ENCODE data around the gene ELMOD1.

Gene ELMOD1

GRCh38 chr11:107683061-107683460, 92.1 kb downstream of the ELMOD1 start:
- Histone ChIP-seq H2AFZ (ENCODE audit: low read depth, low read length) (no peak overlapping the region), H3K27ac (ENCODE audit: low read length) (no peak overlapping the region), H3K4me3 (ENCODE audit: low read length) (no peak overlapping the region), H3K36me3 (replicated peaks; ENCODE audit: low read depth, low read length) (no peaks in the 10 kb centered on the region), H3K79me2 (ENCODE audit: low read length) (no peaks in the 10 kb centered on the region), H4K20me1 (ENCODE audit: insufficient read depth, low read length) (no peaks in the 10 kb centered on the region), H3K4me1 (ENCODE audit: low read length) (peaks cover 8% of the 10 kb centered on the region), H3K4me2 (ENCODE audit: low read length) (no peak overlapping the region; the same call in 1 of the 2 replicates), H3K9me3 (ENCODE audit: insufficient read depth, low read length) (no peaks in the 10 kb centered on the region), H3K27me3 (ENCODE audit: low read depth, low read length) (no peaks in the 10 kb centered on the region), H3K9ac (ENCODE audit: low read length) (no peak overlapping the region)
- TF ChIP-seq CTCF (IDR thresholded peaks at IDR 0.05; ENCODE audit: low read depth, low read length) (no peak), EZH2phosphoT487 (IDR thresholded peaks at IDR 0.05; ENCODE audit: low read depth) (no peak)

- Histone ChIP-seq H3K27me3 (ENCODE audit: low read depth, low read length) (no peaks in the 10 kb centered on the region), H3K79me2 (ENCODE audit: low read length) (no peaks in the 10 kb centered on the region), H3K9me3 (ENCODE audit: insufficient read depth, low read length) (no peaks in the 10 kb centered on the region), H3K4me2 (ENCODE audit: low read length) (no peak overlapping the region), H3K4me1 (ENCODE audit: low read length) (peaks cover 8% of the 10 kb centered on the region), H3K27ac (ENCODE audit: low read length) (no peak overlapping the region), H3K9ac (ENCODE audit: low read length) (no peak overlapping the region), H3K36me3 (replicated peaks; ENCODE audit: low read depth, low read length) (no peaks in the 10 kb centered on the region), H2AFZ (ENCODE audit: low read depth, low read length) (no peak overlapping the region), H3K4me3 (ENCODE audit: low read length) (no peak overlapping the region), H4K20me1 (ENCODE audit: insufficient read depth, low read length) (no peaks in the 10 kb centered on the region)
- TF ChIP-seq EZH2phosphoT487 (IDR thresholded peaks at IDR 0.05; ENCODE audit: low read depth), result no peak
- no peak; the same call in 1 of the 2 replicates for TF ChIP-seq CTCF (IDR thresholded peaks at IDR 0.05; ENCODE audit: low read depth, low read length)
These were observed 92.9 kb downstream of the ELMOD1 start for GRCh38 chr11:107683807-107684206.

GRCh38 chr11:107688322-107688918, 97.5 kb downstream of the ELMOD1 start:
- no peaks in the 10 kb centered on the region for H4K20me1 ChIP-seq (ENCODE audit: insufficient read depth, low read length)
- H3K4me2 ChIP-seq (ENCODE audit: low read length), result no peak overlapping the region
- no peaks in the 10 kb centered on the region for H3K27me3 ChIP-seq (ENCODE audit: low read depth, low read length)
- H3K4me3 ChIP-seq (ENCODE audit: low read length), result no peak overlapping the region
- H3K4me1 ChIP-seq (ENCODE audit: low read length), result no peaks in the 10 kb centered on the region
- TF ChIP-seq CTCF (IDR thresholded peaks at IDR 0.05; ENCODE audit: low read depth, low read length) (no peak), EZH2phosphoT487 (IDR thresholded peaks at IDR 0.05; ENCODE audit: low read depth) (no peak)
- no peaks in the 10 kb centered on the region for H3K79me2 ChIP-seq (ENCODE audit: low read length)
- H3K27ac ChIP-seq (ENCODE audit: low read length), result no peak overlapping the region
- H3K9me3 ChIP-seq (ENCODE audit: insufficient read depth, low read length), result no peaks in the 10 kb centered on the region
- H3K36me3 ChIP-seq (replicated peaks; ENCODE audit: low read depth, low read length), result no peaks in the 10 kb centered on the region
- no peak overlapping the region for H2AFZ ChIP-seq (ENCODE audit: low read depth, low read length)
- no peak overlapping the region for H3K9ac ChIP-seq (ENCODE audit: low read length)

GRCh38 chr11:107689317-107690202, 98.6 kb downstream of the ELMOD1 start:
- Histone ChIP-seq H3K9me3 (ENCODE audit: insufficient read depth, low read length) (no peaks in the 10 kb centered on the region), H4K20me1 (ENCODE audit: insufficient read depth, low read length) (no peaks in the 10 kb centered on the region), H3K36me3 (replicated peaks; ENCODE audit: low read depth, low read length) (no peaks in the 10 kb centered on the region), H3K4me3 (ENCODE audit: low read length) (peak overlapping the region; percentile 57), H3K9ac (ENCODE audit: low read length) (no peak overlapping the region), H3K27ac (ENCODE audit: low read length) (no peak overlapping the region), H3K27me3 (ENCODE audit: low read depth, low read length) (no peaks in the 10 kb centered on the region), H2AFZ (ENCODE audit: low read depth, low read length) (peak overlapping the region; percentile 62; the same call in 1 of the 2 replicates), H3K4me1 (ENCODE audit: low read length) (no peaks in the 10 kb centered on the region), H3K4me2 (ENCODE audit: low read length) (peak overlapping the region; percentile 60), H3K79me2 (ENCODE audit: low read length) (no peaks in the 10 kb centered on the region)
- TF ChIP-seq CTCF (IDR thresholded peaks at IDR 0.05; ENCODE audit: low read depth, low read length) (peak; percentile 70), EZH2phosphoT487 (IDR thresholded peaks at IDR 0.05; ENCODE audit: low read depth) (no peak)

Measured in OCI-LY3 (cell line).